Sigmoid colon (tissue), 3 donors: Measurements from ENCODE around the gene NT5E.

ENCODE experiments used
- POLR2A ChIP-seq, 2 donors: fragments of 450-650 bp; IDR thresholded peaks; one replicate each; pipeline ENCODE4 v1.6.1; 2016; ENCODE audit warnings: antibody characterized with exemption in 2 of 2, mild to moderate bottlenecking in 2 of 2, moderate library complexity in 2 of 2
- TF ChIP-seq, protein P1 (sequence below), 4 experiments: fragments of 450-650 bp in 3 of 4; fragments of 200-600 bp in 1 of 4; IDR thresholded peaks; one replicate each; pipeline ENCODE4 v1.5.1; 2016 to 2019; ENCODE audit warnings: antibody characterized with exemption in 4 of 4, mild to moderate bottlenecking in 3 of 4, moderate library complexity in 2 of 4

DNA sequence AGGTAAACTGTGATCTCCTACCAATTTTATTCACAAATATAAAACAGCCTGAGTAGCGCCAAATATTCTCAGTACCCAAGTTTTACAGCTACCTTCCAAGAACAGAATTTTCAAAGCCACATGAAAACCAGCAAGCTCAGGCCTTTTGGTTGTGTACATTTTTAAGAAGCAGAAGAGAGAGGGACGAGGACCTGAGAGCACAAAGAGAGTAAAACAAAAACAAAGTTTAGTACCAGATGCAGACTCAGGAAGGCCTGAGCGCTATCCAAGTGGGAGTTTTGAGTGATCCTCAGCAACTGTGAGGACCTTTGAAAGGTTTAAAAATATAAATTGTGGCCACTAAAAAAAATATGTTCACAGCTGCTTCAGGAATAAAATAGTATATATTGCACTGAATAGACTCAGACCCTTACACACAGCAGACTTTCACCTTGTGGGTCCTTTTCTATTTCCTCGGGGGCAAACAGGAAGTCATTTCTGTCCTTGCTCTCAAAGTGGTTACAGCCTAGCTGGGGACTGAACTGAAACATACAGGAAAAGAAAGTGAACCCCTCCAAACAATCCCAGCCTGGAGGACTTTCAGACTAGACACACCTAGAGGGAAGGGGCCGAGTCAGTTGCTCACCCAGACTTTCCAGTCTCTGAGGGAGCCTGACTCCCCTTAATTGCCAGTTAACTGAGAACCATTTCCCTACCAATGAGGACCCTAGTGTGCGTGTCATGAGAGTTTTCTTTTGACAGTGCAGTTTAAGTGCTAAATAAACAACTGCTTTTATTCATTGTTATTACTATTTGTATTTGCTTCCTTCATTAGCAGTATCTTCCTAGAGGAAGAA, 48.5 kb upstream of the NT5E start:
- TF ChIP-seq, protein P1, sequence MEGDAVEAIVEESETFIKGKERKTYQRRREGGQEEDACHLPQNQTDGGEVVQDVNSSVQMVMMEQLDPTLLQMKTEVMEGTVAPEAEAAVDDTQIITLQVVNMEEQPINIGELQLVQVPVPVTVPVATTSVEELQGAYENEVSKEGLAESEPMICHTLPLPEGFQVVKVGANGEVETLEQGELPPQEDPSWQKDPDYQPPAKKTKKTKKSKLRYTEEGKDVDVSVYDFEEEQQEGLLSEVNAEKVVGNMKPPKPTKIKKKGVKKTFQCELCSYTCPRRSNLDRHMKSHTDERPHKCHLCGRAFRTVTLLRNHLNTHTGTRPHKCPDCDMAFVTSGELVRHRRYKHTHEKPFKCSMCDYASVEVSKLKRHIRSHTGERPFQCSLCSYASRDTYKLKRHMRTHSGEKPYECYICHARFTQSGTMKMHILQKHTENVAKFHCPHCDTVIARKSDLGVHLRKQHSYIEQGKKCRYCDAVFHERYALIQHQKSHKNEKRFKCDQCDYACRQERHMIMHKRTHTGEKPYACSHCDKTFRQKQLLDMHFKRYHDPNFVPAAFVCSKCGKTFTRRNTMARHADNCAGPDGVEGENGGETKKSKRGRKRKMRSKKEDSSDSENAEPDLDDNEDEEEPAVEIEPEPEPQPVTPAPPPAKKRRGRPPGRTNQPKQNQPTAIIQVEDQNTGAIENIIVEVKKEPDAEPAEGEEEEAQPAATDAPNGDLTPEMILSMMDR (IDR thresholded peaks at IDR 0.05), result no peak
- no peak for TF ChIP-seq POLR2A (IDR thresholded peaks at IDR 0.05)
